HG03039 (cell line): ENCODE results near the gene KLRG1.

Experiments used
- ATAC-seq: cut with Tn5 transposase; IDR thresholded peaks from one replicate; pipeline ENCODE4 v1.9.1; 2021; ENCODE audit warnings: mild to moderate bottlenecking, moderate library complexity; ENCODE audit not compliant: unreplicated experiment

The KLRG1 gene

GRCh38 chr12:8985213-8985754 lies 4.1 kb upstream of the KLRG1 start:
- no peak for ATAC-seq

- no peak for ATAC-seq
These were observed 2.2 kb upstream of the KLRG1 start for GRCh38 chr12:8987163-8987562.

GRCh38 chr12:8987685-8988084 lies 1.7 kb upstream of the KLRG1 start:
- ATAC-seq, result no peak

- ATAC-seq, result no peak
These were observed 2.3 kb downstream of the KLRG1 start for GRCh38 chr12:8991371-8992345.

GRCh38 chr12:8993827-8994226 lies 4.5 kb downstream of the KLRG1 start:
- no peak for ATAC-seq

- ATAC-seq, result no peak
These were observed 5.9 kb downstream of the KLRG1 start for GRCh38 chr12:8995021-8995775.

GRCh38 chr12:8996682-8997405 lies 7.5 kb downstream of the KLRG1 start:
- peak; percentile 86 for ATAC-seq

GRCh38 chr12:9001233-9001632 lies 11.9 kb downstream of the KLRG1 start:
- ATAC-seq, result no peak

GRCh38 chr12:9002335-9002734 lies 13.0 kb downstream of the KLRG1 start:
- no peak for ATAC-seq

- ATAC-seq, result no peak
These were observed 33.2 kb downstream of the KLRG1 start for GRCh38 chr12:9022592-9022991.

- no peak for ATAC-seq
These were observed 35.2 kb downstream of the KLRG1 start for GRCh38 chr12:9024512-9024911.

GRCh38 chr12:9027161-9028059 lies 38.1 kb downstream of the KLRG1 start:
- no peak for ATAC-seq

- no peak for ATAC-seq
These were observed 41.4 kb downstream of the KLRG1 start for GRCh38 chr12:9030776-9031175.

GRCh38 chr12:9032202-9032964 lies 43.0 kb downstream of the KLRG1 start:
- ATAC-seq, result no peak

- no peak for ATAC-seq
These were observed 44.0 kb downstream of the KLRG1 start for GRCh38 chr12:9033265-9033887.

GRCh38 chr12:9034095-9034494 lies 44.7 kb downstream of the KLRG1 start:
- no peak for ATAC-seq

- ATAC-seq, result no peak
These were observed 46.9 kb downstream of the KLRG1 start for GRCh38 chr12:9036227-9036626.

- ATAC-seq, result no peak
These were observed 48.1 kb downstream of the KLRG1 start for GRCh38 chr12:9037431-9037830.
